Measurements from ENCODE around the gene PXN.
"Not testable (repeated sequence)": the region's sequence is repeated elsewhere in the genome, so short reads cannot be mapped to it uniquely, and the experiment has no call there.

PXN gene

DNA sequence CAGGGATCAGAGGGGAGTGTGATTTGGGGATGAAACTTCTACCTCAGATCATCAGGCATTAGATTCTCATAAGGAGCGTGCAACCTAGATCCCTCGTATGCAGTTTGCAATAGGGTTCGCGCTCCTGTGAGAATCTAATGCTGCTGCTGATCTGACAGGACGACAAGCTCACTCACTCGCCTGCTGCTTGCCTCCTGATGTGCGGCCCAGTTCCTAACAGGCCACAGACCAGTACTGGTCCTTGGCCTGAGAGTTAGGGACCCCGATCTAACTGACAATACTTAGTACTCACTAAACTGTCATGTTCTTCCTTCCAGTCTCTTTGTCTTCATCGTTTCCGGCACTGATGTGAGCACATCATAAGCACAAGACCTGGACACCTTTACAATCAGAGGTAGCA is 59.3 kb downstream of the PXN start:
- DNase-seq, result no peak

DNA sequence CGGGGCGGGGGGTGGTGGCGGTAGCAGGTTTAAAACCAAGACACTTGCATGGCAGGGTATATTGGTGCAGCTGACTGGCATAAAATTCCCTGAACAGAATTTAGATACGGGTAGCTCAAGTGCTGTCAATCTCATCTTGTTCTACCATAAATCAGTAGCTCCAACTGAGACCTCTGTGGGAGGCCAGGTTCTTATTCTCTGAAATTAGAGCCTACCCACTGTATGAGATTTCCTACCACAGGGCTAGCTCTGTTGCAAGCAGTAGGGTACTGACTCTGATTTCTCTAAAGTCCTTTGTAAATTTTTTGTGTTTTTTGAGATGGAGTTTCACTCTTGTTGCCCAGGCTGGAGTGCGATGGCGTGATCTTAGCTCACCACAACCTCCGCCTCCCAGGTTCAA is 61.4 kb downstream of the PXN start:
- DNase-seq, result no peak

DNA sequence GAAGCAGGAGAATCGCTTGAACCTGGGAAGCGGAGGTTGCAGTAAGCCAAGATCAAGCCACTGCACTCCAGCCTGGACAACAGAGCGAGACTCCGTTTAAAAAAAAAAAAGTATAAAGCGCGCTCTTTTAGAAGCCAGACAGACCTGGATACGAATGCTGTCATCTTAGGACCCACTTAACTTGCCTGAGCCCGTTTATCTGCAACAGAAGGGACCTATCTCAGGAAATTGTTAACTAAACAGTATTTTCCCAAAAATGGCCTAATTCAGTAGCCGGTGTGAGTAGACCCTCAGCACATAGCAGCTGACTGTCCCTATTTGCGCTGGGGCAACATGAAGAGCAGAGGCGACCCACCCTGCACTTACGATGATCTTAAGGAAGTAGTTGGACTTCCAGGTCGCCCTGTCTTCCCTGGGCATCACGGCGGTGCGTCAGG is 65.1 kb downstream of the PXN start:
- no peak for DNase-seq

DNA sequence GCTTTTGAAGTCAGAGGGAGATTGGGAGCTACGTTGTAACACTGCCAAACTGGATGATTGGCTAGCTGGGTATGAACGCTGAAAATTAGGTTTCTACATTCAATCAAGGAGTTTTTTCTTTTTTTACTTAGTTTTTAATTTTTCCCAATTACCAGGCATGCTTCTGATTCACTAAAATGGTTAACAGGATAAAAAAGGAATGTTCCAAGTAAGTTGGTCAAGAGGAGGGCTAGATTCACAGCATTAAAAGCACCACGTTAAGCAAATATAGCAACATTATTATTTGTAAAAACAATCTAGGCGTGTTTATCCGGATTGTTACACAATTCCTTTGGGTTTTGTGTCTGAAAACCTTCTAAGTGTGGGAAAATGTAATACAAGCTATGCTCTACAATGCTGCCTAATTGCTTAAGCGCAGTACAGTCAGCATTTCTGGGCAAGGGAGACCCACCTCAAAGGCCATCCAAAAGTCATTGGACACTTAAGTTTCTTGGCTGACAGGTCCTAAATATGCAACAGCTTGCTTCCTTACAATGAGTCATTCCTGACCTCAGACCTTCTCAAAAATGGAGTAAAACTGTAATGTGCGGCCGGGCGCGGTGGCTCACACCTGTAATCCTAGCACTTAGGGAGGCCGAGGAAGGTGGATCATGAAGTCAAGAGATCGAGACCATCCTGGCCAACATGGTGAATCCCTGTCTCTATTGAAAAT is 65.8 kb downstream of the PXN start:
- DNase-seq, result no peak

DNA sequence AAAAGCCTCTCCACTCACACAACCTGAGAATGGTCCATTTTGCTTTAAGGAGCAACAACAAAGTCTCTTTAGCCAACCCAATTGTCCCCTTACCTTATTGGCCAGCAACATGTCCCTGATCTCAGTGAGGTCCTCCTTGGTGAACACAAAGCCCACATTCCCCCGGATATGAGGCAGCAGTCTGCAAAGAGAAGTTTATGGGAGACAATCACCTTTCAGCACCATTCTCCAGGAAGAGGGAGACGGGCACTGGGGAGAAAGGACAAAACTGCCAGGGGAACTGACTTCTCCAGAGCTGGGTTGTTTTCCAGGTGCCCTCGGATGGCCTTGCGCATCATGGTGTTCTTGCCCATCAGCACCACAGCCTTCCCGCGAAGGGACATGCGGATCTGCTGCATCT is 66.5 kb downstream of the PXN start:
- DNase-seq, result no peak

DNA sequence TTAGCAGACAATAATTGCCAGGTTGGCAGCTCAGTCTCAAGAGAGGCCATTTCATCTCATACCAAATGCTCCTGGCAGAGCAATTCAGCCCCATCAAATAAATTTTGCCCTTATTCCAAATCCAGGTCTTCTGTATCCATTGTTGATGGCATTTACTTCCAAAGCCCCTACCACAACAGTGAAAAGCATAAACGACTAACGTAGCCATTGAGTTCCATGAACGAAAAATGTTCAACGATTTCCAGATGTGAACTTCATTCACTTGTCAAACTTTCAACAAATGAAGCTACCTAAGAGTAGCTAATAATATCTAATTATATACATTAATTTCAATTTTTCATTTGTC is 68.0 kb downstream of the PXN start:
- no peak for DNase-seq

DNA sequence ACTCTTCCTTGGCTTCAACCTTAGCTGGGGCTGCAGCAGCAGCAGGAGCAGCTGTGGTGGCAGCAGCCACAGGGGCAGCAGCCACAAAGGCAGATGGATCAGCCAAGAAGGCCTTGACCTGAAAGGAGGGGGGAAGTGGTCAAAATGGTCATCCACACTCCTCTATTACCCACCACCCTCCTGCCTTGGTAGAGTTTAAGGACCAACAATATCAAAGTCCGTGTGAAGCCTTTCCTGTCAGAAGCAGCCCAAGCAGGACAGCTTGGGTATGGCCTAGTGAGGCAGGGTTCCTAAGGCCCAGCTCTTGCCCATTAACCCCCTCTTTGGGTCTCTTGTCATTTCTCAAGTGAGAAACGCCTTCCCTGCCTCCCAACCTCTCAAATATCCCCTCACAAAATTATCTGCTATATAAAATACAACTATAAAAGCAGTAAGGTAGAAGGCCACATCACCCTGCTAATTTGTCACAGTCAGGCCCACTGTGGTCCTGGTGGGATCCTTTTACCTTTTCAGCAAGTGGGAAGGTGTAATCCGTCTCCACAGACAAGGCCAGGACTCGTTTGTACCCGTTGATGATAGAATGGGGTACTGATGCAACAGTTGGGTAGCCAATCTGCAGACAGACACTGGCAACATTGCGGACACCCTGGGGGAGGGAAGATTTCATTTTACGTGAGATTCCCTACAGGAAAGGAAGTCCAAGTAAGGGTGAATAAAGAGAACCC is 68.6 kb downstream of the PXN start:
- DNase-seq, result not testable (repeated sequence)

DNA sequence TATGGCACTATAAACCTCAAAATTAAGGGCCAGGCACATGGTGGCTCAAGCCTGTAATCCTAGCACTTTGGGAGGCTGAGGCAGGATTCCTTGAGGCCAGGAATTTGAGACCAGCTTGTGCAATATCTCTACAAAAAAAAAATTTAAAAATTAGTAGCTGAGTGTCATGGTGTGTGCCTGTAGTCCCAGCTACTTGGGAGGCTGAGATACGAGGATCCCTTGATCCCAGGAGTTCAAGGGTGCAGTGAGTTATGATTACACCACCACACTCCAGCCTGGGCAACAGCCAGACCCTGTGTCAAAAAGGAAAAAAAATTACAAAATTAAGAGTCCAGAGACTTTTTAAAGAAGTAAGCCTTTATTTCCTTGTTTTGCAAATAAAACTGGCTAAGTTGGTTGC is 69.2 kb downstream of the PXN start:
- DNase-seq, result no peak

DNA sequence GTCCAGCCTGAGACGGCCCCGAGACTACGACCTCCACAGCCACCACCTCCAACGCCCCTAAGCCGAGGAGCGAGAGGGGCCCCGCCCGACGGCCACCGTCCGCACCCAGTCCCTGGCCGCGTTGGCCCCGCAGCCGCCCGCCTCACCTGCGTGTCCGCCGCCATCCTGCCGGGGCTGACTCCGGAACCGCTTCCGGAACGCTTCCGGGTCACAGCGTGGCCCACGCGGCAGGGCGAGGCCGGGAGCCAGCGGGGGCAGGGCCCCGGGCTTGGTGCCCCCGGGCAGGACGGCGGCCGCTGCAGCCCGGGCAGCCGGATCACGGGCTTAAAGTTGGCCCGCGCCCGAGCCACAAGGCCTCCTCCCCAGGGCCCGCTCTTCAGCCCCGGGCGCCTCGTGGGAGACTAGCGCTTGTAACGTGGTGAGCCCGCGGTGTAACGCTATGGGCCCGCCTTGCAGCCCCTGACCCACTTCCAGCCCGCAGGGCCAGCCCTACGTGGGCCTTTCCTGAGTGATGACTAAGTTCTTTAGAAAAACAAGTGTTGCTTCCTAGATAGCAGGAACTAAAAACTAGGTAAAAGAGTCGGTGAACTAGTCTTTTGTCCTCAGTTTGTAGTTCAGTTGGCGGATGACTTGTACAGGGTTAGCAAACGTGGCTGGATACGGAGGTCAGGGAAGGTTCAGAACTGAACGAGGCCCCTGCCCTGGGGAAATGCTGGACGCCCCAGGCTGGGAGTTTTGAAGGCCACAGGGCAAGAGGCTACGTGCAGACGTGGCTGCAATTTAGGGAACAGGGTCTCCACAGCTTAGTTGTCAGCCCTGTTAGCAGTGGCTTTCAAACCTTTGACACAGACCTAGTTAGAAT is 70.8 kb downstream of the PXN start, which contains the start of gene GCN1:
Gene GCN1, minus strand, starts transcription at position 182 of the 862 bp plus-strand sequence. Its CDS starts 18 bp downstream, at position 164.
- DNase-seq, result peak; percentile 62

DNA sequence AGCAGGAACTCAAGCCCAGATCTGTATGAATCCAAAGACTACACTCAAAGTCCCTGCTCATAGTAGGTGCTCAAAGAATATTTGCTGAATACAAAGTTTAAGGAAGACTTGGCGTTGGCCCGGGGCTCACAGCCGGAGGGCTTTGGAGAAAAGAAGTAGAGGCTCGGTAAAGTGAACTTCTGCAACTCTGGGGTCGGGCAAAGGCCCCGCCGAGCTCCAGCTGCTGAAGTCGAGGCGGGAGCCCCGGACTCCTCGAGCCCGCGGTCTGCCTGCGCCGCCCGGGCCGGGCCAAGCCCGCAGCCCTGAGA is 71.3 kb downstream of the PXN start:
- DNase-seq, result no peak

DNA sequence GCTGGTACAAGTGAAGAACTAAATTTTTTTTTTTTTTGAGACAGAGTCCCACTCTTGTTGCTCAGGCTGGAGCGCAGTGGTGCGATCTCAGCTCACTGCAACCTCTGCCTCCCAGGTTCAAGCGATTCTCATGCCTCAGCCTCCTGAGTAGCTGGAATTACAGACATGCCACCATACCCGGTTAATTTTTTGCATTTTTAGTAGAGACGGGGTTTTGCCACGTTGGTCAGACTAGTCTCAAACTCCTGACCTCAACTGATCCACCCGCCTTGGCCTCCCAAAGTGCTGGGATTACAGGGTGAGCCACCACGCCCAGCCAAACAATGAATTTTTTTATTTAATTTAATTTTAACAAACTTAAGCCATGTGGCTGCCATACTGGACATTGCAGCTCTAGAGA is 72.2 kb downstream of the PXN start:
- DNase-seq, result not testable (repeated sequence)

DNA sequence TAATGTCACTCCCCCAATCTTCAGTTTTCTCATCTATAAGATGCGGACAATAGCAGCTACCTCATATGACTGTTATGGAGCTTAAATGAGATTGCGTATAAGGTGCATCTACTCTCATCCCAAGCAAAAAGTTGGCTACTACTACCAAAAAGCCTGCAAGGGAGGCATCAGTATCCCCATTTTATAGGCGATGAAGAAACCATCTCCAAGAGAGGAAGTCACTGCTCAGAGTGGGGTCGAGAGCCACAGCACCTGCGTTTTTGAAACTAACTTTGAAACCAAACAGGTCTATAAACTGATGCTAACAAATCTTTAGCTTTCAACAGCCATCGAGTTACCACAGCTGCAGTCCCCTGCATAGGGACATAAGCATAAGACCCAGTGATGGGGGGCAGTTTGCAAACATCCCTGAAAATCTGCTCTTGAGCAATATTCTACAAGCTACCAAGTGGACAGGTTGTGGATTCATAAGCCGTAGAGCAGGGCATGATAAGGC is 74.5 kb downstream of the PXN start:
- DNase-seq, result no peak

DNA sequence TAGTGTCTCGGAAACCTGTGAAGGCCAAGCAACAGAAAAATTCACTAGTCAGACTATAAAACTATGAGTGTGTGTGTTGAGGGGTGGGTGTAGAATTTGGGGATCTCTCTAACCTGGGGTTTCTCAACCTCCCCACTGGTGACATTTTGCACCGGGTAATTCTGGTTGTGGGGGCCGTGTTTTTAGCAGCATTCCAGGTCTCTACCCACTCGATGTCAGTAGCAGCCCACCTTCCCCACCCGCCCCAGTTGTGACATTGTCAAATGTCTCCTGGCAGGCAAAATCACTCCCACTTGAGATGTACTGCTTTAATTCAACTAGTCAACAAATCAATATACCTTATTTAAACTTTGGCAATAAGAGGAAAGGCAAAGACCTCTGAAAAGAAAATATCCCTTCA is 75.1 kb downstream of the PXN start:
- DNase-seq, result no peak

DNA sequence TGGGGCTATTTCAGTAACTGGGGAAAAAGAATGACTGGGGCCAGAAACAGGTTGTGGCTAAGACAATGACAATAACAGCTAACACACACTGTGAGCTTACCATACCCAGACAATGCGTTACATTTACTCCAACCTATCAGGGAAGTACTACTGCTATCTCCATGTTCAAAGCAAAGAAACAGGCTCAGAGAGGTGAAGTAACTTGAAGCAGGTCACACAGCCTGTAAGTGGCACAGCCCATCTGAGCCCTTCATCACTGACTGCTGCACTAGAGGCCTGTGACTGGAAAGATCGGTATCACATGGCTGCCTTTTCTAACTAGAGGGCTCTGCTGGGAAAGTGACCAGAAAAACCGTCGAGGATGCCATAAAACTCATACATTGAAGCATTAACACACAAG is 78.9 kb downstream of the PXN start:
- no peak for DNase-seq

DNA sequence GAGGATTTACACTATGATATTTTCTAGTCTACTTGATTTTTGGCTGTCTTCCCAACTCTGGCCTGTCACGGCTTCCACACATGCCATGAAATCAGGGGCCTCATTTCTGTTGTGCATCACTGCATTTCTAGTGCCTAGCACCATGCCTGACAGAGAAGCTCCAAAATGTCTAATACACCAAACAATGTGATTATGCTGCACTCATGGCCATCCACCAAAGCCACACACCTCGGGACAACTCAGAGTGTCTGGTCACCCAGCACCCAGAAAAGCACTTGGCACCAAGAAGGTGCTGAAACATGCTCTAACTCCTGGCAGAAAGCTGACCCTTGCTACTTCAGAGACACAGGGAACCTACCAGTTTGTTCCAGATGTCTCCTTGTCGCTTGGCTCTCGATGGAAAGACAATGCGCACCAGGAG is 82.3 kb downstream of the PXN start:
- DNase-seq, result no peak

DNA sequence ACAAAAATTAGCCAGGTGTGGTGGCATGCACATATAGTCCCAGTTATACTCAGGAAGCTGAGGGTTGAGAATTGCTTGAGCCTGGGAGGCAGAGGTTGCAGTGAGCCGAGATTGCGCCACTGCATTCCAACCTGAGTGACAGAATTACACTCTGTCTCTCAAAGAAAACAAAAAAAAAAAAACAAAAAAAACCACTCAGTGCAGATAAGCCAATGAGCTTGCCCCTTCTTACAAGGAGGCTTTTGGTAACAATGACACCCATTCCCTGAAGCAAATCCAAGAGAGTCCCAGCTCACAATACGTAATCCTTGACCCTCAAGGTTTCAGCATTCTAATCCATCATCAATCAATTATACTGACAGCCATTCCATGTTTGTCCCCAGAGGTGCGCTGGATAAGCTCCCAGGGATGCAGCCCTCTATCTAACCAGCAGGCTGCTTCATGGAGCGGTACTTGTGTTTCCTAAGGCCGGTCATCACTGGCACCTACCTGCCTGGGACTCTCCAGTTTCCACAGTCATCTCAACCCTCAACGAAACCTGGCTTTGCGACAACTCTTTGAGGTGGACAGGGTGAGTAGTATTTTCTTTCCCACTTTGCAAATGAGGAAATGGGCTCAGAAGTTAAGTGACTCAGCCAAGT is 83.4 kb downstream of the PXN start:
- no peak for DNase-seq

DNA sequence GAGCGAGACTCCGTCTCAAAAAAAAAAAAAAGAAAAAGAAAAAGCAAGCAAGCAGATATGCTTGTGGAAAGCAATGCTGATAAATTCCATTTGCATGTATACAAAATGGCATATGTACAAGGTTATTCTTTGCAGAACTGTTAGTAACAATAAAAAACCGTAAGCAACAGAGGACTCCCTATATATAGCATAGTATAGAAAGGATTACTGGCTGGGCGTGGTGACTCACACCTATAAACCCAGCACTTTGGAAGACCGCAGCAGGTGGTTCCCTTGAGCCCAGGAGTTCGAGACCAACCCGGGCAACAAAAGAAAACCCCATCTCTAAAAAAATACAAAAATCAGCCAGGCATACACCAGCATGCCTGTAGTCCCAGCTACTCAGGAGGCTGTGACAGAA is 84.6 kb downstream of the PXN start:
- no peak for DNase-seq

DNA sequence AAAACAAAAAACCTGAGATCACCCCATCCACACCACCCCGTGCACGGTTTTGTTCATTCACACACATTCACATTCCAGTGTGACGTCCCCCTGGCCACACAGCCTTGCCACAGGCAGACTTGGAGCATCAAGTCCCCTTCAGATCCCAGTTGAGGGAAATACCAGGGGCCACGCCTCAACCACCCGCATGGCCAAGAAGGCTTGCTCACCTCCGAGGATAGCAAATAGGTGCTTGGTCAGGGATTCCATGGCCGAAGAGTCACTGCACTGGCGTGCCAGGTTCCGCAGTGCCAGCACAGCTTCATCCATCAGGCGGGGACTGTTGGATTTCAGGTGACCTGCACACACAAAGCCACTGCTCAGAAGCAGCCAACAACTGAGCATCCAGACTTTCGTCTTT is 90.0 kb downstream of the PXN start:
- no peak for DNase-seq

DNA sequence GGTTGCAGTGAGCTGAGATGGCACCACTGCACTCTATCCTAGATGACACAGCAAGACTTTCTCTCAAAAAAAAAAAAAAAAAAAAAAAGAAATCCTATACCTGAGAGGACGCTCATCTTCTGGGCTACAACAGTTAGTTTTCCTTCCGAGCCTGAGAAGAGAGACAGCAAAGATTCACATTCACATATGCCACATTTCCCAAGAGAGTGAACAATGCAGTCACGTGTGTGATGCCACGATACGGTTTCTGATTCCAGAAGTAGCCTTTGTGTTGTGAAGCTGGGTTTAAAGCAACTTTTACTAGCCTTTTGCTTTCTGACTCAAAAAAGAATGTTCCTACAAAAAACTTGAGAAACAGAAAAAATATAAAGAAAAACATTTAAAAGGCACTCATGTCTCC is 90.5 kb downstream of the PXN start:
- no peak for DNase-seq

DNA sequence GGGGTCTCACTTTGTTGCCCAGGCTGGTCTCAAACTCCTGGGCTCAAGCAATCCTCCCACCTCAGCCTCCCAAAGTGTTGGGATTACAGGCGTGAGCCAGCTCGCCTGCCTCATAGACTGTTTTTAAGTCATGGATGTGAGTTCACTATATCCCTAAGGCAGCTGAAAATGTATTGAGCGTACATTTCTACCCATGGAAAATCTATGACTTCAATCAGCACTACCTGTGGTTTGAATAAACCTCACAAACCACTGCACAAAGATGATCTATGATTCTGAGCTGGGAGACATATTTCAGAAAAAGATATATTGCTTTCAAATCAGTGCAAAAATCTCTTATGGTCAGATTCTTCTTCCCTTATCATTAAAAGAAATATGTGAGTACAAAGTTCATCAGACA is 93.5 kb downstream of the PXN start:
- no peak for DNase-seq

DNA sequence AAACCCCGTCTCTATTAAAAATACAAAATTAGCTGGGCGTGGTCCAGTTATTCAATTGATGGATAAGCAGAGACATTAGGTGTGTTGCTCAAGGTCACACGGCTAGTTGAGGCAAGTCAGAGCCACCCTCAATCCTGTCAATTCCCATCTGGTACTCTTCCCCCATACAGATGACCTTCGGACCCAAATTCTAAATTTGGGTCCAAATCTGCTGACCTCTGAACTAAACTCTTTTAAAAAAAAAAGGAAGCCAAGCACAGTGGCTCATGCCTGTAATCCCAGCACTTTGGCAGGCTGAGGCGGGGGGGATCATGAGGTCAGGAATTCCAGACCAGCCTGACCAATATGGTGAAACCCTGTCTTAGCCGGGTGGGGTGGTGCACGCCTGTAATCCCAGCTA is 94.9 kb downstream of the PXN start:
- DNase-seq, result no peak

DNA sequence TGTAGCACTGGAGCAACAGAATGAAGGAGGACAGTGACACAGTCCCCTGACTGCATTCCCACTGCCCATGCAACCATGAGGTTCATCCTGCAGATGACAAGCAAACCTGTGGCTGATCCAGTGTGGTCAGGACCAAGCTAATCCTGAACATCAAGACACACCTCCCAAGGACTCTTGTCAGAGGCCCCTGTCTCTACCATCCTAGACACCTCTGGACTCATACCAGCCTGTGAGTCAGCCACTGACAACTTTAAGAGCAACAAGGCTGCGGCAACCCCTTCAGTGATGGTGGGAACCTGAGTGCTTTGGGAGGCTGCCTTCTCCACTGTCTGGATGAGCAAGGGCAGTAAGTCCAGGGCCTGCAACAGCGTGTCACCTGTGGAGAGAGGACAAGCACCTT is 95.6 kb downstream of the PXN start:
- DNase-seq, result no peak

DNA sequence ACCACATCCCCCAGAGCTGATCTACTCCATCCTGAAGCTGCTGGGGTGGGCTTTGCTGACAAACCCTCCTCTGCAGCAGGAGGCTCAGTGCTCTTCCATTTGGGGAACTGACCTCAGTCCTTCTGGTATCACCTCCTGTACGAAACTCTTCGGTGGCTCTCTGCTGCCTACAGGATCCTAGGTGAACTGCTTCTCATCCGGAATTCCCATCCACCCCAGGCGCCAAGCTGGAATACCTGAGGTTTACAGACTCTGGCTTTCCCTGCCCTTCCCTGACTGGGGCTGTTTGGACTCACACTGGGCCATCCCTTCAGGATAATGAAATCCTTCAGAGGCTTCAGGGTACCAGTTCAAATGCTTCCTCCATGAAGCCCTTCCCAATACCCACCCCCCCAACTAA is 97.2 kb downstream of the PXN start:
- DNase-seq, result no peak

All from NCI-H2171 (cell line).